GM19452 (cell line): ENCODE data around the gene DVL2.

Source experiments
- ATAC-seq: cut with Tn5 transposase; IDR thresholded peaks from one replicate; pipeline ENCODE4 v1.9.1; 2021; ENCODE audit not compliant: unreplicated experiment

The DVL2 gene

DNA sequence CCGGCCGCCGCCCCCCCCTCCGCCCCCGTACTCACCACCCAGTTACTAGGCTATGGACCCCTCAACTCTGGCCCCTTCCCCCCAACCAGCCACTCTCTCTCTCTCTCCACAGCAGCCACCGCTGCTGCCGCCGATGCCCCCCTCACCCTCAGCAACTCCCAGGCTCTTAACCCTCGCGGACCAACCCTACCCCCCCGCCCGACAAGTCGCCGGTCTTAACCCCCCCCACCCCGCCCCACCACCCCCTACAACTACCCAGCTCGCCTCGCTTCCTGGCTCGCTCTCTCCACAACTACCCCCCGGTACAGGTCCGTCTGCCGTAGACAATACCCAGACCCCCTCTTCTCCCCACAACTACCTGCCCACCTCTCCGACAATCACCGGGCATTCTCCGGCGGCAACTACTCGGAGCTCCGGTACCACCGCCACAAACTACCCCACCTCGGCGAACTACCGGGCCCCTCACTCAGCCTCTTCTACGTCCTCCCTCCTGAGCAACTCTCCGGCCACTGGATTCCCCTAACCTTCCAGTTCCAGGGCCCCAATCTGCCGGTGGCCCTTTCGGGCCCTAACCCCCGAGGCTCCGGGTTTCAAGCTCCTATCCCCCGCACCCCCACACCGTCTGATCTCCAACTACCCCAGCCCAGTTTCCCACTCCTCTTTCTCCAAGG, 4.2 kb upstream of the DVL2 start:
- no peak for ATAC-seq

DNA sequence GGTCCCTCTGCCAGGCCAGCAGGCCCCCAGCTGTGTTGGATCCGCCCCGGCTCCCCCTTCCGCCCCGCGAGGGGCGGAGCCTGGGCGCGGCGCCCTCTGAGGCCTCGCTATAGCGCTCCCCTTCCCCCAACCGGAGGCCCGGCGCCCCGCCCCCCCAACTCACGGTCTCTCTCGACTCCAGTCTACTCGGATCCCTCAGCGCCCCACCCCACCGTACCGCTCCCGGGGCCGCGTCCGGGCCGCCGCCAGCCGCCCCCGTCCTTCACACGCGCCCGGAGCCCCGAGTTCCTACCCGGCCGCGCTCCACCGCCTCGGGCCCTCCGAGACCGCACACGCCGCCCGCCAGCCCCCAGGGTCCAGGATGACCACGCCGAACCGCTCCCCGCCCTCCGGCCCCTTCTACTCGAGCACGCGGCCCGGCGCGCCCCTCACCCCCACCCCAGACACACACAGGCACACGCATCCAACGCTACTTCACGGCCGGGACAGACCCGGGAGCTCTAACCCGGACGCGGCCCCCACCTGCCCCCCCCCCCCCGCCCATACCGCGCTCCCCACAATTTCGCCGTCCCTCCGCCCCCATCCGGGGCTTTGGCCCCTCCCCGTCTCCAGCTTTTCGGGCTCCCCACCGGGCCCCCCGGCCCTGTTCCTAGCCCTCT, 3.6 kb upstream of the DVL2 start:
- ATAC-seq, result no peak

DNA sequence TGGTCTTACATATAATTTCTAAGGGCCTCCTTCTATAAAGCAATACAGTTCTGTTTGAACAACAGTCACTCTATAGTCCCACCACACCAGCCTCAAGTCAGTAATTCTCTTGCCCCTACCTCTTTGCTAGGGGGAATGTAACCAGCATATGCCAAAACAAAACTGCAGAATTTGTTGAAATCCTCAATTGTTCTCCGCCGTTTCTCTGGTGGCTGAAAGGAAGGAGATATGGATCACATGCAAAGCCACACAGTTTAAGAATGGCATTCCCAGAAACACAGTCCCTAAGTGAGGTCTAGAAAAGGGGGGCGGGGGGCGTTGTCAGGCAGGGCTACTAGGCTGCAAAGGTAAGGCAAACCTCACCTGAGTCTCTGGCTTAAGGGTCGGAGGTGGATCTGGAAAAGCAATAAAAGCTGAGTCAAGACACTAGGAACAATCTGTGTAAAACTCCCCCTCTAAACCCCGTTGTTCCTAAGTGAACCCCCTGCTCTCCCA, 3.0 kb upstream of the DVL2 start:
- no peak for ATAC-seq

DNA sequence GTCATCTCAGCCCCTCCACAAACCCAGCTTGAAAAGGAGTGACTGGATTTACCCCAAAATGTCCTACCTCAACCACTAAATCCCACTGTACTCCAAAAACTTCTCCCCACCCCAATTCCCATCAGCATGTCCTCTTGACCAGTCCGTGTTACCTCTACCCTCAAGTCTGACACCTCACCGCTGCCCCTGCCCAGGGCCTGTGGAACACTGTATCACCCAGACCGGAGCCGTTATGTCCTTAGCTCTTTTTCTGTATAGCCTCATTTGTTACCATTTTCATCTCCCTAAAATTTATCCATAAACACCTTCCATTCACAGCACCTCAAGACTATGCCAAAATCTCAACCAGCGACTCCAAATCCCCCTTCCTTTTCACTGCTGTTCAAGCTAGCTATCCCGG, 2.5 kb upstream of the DVL2 start:
- ATAC-seq, result no peak

DNA sequence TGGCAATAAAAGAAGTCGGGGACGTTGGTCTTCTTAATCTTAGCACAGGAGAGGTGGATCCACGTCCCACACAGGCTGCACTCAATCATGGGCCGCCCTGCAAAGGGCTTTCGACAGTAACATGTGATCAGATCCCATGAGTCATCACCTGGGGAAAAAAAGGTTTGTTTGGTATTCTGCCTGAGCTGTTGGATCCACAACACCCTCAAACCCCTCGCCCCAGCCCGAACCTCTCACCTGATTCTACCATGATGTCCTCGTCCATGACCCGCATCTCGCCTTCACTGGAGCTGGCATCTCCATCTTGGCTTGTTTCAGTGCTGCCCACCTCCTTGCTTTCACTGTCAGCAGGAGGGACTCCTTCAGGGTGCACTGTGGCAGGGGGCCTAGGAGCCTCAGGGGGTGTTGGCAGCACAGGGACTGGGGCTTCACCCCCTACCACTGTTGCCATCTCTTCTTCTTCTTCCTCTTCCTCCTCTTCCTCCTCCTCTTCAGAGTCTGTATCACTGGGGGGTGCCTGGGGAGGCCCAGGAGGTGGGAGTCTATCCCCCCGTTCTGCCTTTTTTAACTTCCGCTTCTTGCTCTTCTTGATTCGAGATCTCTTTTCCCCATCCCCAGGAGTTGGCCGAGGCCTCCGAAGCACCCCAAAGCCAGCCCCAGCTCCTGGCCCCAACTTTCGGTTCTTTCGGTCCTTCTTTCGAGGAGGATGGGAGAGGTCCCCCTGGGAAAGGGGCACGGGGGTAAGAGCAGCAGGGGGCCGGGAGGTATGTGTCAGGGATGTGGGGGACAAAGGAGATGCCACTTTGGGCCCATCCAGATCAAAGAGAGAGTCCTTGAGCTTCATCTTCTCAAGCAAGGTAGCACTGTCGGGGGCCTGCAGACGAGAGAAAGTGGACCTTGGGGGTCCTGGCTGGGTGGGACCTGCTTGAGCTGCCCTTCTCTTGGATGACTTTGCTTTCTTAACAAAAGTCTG, 1.7 kb upstream of the DVL2 start:
- no peak for ATAC-seq

DNA sequence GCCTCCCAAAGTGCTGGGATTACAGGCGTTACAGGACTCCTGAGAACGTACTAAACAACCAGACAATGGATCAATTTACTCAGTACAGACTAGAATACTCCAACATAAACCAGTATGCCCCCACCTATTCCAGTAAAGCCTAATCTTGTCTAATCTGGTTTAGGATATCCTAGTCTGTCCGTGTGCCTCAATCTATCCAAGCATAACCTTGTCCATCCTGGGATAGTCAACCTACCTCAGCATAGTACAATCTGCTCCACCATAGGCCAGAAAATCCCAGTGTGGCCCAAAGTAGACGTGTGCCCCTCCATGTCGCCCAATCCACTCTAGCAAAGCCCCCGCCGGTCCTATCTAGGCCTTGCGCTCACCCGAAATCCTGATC, 625 bp downstream of the DVL2 start:
- ATAC-seq, result no peak

DNA sequence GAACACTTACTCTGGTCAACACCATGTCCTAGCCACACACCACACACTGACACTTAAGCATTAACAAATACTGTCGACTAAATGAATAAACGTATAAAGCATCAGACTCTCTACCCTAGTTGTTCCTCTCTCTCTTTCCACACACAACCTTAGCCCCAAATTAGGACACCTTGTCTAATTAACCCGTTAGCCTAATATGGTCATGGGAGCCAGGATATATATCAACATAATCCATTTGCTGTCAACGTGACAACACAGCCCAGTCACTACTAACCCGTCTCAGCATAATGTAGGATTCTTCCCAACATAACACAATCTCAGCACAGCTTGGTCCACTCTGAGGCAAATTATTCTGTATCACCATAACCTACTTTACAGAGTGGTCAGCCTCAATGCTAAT, 2.2 kb downstream of the DVL2 start:
- ATAC-seq, result no peak

DNA sequence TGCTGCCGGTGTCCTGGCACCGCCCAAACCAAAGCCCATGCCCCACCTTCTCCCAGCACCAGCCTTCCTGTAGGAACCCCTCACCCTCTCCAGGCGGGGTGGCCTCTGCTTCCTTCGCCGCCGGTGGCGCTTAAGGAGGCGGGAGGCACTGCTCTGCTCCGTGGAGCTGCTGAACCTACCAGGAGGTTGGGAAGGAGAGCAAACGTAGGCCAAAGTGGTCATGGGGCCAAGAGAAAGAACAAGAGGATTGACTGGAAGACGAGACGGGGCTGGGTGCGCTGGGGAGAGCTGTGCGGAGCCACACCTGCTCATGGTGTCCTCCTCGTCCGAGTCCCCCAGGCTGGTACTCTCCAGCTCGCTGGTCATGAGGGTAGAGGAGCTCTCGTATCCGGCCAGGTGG, 4.8 kb downstream of the DVL2 start:
- no peak for ATAC-seq

DNA sequence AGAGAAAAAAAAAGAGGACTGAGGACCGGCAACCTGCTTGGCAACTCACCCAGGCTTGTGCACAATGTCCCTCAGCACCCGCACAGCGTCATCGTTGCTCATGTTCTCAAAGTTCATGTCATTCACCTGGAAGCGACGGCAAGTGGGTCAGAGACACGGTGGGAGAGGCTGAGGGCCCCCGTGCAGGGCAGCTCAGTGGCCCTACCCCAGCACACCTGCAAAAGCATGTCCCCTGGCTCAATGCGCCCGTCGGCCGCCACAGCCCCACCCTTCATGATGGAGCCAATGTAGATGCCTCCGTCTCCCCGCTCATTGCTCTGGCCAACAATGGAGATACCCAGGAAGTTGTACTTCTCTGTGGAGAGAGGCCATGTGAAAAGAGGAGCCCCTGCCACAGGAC, 5.4 kb downstream of the DVL2 start:
- ATAC-seq, result no peak

DNA sequence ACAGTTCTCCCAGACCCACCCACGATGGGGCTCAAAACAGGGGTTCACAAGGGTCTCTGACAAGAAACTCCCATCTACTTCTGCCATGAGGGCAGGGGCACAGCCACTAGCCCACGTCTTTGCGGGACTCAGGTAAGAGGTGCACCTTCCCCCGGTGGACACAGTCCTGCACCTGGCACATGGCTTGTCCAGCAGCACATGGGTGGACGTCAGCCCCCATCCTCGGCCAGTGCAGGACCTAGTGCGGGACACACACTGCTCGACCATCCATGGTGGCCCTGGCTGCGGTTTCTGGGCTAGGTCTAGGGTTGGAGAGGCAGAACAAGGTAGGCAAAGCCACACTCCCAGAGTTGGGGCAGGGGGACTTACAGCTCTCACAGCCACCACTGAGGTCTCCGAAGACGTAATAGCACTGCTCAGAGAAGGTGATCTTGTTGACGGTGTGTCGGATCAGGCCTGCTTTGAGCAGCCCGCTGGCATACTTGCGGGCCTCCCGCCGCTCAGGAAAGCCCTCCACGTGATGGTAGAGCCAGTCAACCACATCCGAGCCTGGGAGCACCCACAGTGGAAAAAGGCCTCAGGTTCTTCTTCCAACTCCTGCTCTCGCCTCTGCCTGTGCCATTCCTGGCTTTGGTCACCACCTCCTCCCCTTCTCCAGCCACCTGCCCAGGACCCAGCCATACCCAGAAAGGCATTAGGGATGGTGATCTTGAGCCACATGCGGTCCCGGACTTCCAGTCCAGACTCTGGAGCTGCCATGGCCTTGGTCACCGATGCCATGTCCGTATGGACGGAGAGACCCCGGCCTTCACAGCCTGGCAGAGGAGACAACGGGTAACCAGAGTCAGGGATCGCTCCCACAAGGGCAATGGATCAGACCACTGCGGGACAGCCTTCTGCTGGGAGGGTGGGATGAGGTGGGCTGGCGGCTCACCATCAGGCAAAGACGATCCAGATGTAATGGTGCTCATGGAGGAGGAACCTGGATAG, 7.3 kb downstream of the DVL2 start:
- no peak for ATAC-seq

DNA sequence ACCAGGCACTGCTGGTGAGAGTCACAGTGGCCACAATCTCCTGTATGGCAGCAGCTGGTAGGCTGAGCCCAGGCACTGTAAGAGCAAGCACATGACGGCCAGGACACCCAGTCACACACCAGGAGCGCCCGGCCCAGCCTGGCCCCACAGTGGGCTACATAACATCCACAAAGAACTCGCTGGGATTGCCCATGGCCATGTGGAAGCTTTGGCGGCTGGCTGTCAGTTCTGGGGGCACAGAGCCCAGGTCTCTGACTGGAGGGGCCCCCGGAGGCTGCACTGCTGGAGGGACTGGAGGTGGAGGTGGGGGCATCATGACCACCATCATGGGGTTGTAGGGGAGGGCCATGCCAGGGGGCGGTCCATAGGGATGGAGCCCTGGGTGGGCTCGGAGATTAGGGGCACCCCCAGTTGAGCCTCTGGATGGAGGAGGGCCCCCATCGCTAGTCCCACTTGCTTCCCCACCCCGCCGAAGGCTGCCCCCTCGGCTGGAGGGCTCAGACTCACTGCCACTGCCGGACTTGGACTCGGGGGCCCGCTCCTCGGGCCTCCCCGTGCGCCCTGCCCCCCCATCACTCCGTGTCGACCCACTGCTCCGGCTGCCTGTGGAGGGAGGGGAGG, 8.5 kb downstream of the DVL2 start:
- no peak for ATAC-seq

DNA sequence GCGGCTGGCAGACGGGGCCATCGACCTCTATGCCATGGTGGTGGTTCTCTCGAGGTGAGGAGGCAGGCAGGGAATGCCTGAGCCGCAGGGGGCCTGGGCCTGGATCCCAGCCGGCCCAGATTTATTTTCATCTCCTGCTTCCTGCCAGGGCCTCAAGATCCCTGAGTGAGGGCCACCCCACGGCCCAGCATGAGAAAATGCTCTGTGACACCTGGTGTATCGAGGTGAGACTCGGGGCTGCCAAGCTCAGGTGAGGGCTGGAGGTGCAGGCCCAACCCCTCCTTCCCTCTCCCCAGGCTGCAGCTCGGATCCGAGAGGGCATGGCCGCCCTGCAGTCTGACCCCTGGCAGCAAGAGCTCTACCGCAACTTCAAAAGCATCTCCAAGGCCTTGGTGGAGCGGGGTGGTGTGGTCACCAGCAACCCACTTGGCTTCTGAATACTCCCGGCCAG, 9.6 kb downstream of the DVL2 start:
- no peak for ATAC-seq

DNA sequence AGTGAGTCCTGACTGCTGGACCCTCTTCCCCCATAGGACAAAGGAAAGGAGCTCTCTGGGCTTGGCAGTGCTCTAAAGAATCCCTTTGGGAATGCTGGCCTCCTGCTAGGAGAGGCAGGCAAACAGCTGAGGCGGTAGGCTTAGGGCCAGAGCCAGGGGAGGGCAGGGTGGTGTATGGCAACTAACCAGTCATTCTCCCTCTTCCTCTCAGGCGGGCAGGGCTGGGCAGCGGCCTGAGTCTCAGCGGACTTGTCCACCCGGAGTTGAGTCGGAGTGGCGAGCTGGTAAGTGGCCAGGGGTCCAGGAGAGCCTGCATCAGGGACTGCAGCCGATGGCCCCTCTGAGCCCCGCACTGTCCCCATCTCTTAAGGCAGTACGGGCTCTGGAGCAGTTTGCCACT, 10.2 kb downstream of the DVL2 start:
- no peak for ATAC-seq

DNA sequence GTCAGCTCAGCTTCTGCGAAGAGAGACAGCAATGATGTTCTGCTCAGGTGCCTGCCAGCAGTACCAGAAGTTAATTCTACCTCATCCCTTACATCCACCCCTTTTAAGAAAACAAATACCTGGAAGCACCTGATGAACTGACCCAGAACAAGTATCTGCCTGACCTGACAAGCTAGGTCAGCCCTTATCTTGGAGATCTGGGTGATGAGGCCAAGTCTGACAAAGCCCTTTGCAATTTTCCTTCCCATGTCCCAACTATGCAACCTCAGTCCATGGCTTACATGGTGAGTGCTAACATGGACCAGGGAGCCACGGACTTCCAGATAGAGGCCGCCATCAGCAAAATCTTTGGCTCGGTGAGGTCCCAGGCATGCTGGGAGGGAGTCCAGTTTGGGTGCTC, 10.9 kb downstream of the DVL2 start:
- no peak for ATAC-seq

DNA sequence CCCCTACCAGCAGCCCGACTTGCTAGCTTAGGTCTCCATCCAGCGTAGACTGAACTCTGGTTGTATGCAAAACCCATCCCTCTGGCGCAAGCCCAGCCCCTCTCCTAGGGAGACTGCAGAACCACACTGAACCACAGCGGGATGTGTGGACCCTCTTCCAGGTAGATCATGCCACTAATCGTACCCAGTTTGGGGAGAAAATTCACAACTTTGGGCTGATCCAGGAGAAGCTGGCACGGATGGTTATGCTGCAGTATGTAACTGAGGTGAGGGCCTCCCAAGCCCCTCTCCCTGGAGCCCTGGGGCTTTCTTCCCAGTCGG, 11.4 kb downstream of the DVL2 start:
- no peak for ATAC-seq

DNA sequence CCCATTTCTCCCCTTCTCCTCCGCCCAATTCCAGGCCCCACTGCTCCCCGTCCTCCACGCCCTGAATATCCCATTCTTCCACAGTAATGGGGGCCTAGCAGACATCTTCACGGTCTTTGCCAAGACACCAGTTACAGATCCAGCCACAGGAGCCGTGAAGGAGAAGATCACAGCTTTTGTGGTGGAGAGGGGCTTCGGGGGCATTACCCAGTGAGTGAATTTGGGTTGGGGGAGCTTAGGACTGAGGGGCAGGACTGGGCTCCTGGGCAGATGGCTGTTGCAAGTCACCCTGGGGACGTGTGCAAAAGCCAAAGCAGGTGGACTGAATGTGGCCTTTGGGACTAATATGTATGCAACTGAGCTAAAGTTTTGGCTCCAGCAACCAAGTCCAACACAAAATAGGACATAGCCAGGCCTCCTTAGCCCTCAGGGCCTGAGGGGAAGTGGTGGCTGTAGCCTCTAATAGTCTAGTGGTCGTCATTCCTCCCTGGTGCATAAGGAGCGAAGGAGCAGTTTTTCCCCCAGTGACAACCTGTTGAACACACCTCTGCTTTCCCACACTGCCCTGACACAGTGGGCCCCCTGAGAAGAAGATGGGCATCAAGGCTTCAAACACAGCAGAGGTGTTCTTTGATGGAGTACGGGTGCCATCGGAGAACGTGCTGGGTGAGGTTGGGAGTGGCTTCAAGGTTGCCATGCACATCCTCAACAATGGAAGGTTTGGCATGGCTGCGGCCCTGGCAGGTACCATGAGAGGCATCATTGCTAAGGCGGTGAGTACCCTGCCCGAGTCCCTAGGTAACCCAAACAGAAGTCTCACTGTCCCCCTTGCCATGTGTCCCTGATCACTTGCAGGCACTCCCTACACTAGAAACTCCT, 12.0 kb downstream of the DVL2 start:
- ATAC-seq, result no peak

DNA sequence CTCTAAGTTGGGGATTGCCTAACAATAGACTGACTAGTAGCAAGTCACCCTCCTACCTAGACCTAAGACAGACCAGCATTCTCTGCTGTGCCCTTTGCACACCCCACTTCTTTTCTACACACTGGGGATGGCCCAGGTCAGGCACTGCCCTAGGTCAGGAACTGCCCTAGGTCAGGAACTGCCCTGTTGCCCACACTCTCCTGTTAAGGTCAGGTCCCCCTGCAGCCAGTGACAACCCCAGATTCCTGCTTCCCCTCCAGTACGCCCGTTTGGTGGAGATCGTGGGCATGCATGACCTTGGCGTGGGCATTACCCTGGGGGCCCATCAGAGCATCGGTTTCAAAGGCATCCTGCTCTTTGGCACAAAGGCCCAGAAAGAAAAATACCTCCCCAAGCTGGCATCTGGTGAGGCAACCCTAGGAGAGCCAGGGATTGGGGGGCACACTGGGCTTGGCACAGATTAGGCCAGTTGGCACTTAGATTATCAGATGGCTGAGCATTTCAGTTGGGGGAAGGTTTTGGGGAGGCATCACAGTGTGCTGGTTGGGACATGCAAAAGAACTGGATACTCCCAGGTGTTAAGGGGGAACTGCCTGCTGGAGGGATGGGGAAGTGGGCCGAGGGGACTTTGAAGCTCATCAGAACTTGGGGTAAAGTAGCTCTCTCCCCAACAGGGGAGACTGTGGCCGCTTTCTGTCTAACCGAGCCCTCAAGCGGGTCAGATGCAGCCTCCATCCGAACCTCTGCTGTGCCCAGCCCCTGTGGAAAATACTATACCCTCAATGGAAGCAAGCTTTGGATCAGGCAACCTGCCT, 12.8 kb downstream of the DVL2 start:
- no peak for ATAC-seq

DNA sequence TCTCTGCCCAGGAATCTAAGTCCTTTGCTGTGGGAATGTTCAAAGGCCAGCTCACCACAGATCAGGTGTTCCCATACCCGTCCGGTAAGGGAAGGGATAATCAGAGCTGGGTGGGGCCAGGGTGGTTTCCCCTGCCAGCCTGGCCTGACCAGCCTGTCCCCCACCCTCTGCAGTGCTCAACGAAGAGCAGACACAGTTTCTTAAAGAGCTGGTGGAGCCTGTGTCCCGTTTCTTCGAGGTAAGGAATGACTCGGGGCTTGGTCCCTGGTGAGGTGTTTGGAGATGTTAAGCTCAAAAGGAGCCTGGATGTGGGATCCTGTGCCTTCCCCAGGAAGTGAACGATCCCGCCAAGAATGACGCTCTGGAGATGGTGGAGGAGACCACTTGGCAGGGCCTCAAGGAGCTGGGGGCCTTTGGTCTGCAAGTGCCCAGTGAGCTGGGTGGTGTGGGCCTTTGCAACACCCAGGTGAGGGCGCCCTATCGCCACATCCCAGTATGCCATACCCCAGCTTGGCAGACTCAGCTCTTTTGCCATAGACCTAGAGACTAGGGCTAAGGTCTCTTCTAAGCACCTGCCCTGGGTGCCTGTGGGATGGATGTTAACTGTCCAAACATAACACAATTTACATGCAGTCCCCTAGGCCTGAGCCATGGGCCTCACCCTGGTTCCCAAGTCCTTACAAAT, 13.6 kb downstream of the DVL2 start:
- no peak for ATAC-seq
